HCT116 (cell line): ENCODE measurements around the gene DNAJB5. TPM values are rescaled to one million over a fixed set of nuclear protein-coding genes. Genes with fewer than 3 reads are reported as not detected.

Source experiments
- ATAC-seq: fragments of 200-7000 bp; cut with Tn5 transposase; 2 replicates; pipeline ENCODE4 v1.9.1; 2020; ENCODE audit warnings: mild to moderate bottlenecking, moderate library complexity
- BruUV-seq: library from RNA; stranded (reverse); fragments of 400-500 nt; replicated peaks from 2 replicates; lab custom pipeline; 2021; lab: Mats Ljungman, UMichigan
- CTCF ChIA-PET: fragments of 300-600 bp; sonication (Branson Sonifier 250); formaldehyde crosslinking; loops from one replicate; lab custom pipeline; 2021; ENCODE audit warnings: antibody characterized with exemption; lab: Charles Lee
- POLR2A ChIA-PET: fragments of 300-600, 350-600 bp; sonication (Branson Sonifier 250); formaldehyde crosslinking; loops from one replicate; lab custom pipeline; 2021; ENCODE audit warnings: antibody characterized with exemption; lab: Charles Lee
- RAD21 ChIA-PET, 2 experiments: fragments of 300-600 bp; sonication (Branson Sonifier 250); formaldehyde crosslinking; loops; one replicate each; lab custom pipeline; 2023; ENCODE audit warnings: low total read pairs in 2 of 2; ENCODE audit not compliant: uncharacterized antibody in 2 of 2, unreplicated experiment in 2 of 2, low non-redundant PET in 1 of 2; lab: Charles Lee
- DNase-seq: peaks from one replicate; pipeline ENCODE4 v3.0.0-alpha.2; 2010; ENCODE audit warnings: low read depth, low spot score
- H2AFZ ChIP-seq: fragments of 200-600 bp; shearing (Covaris generic), sonication (generic); 2 replicates; pipeline ENCODE4 v1.6.1; 2017; ENCODE audit warnings: low read depth, mixed run types, mixed read lengths, antibody characterized with exemption, low read length; ENCODE audit not compliant: poor library complexity, severe bottlenecking
- H3K27ac ChIP-seq: 2 replicates; pipeline ENCODE4 v1.5.1; 2012; ENCODE audit warnings: low read depth, low read length
- H3K27me3 ChIP-seq: fragments of 200-600 bp; sonication (generic); 2 replicates; pipeline ENCODE4 v1.6.1; 2016; ENCODE audit warnings: mixed run types, low read length, mixed read lengths; ENCODE audit not compliant: insufficient read depth
- H3K36me3 ChIP-seq, 2 experiments: fragments of 200-500 bp in 1 of 2; fragments of 200-600 bp in 1 of 2; sonication (Bioruptor generic) in 1 of 2; sonication (generic) in 1 of 2; 2 replicates each; pipeline versions ENCODE4 v1.5.1 to v1.6.1; 2014 to 2016; ENCODE audit warnings: low read length in 2 of 2, inconsistent platforms in 1 of 2, mixed read lengths in 1 of 2, mixed run types in 1 of 2; ENCODE audit not compliant: insufficient read depth in 2 of 2, control insufficient read depth in 1 of 2
- H3K4me1 ChIP-seq, 2 experiments: fragments of 200-600 bp in 1 of 2; sonication (generic) in 1 of 2; 2 replicates each; pipeline versions ENCODE4 v1.5.1 to v1.6.1; 2012 to 2017; ENCODE audit warnings: low read length in 2 of 2, inconsistent platforms in 1 of 2, mild to moderate bottlenecking in 1 of 2, mixed read lengths in 1 of 2, mixed run types in 1 of 2, moderate library complexity in 1 of 2; ENCODE audit not compliant: insufficient read depth in 2 of 2, control insufficient read depth in 1 of 2
- H3K4me2 ChIP-seq: fragments of 200-600 bp; sonication (generic); 2 replicates; pipeline ENCODE4 v1.6.1; 2017; ENCODE audit warnings: mixed run types, low read length, mixed read lengths
- H3K4me3 ChIP-seq, 2 experiments: fragments of 200-600 bp in 1 of 2; sonication (generic) in 1 of 2; replicated peaks in 1 of 2; 2 replicates each; pipeline ENCODE4 v1.5.1; 2011 to 2016; ENCODE audit warnings: low read length in 2 of 2, control low read depth in 1 of 2, low read depth in 1 of 2, mild to moderate bottlenecking in 1 of 2, mixed read lengths in 1 of 2, mixed run types in 1 of 2
- H3K79me2 ChIP-seq: fragments of 200-600 bp; sonication (generic); 2 replicates; pipeline ENCODE4 v1.6.1; 2017; ENCODE audit warnings: mild to moderate bottlenecking, mixed run types, low read length, moderate library complexity, mixed read lengths; ENCODE audit not compliant: insufficient read depth
- H3K9ac ChIP-seq: fragments of 200-600 bp; sonication (generic); 2 replicates; pipeline ENCODE4 v1.6.1; 2016; ENCODE audit warnings: low read length, mixed read lengths
- H3K9me2 ChIP-seq: fragments of 200-600 bp; sonication (generic), shearing (Covaris generic); 2 replicates; pipeline ENCODE4 v1.6.1; 2017; ENCODE audit warnings: mixed run types, mild to moderate bottlenecking, moderate library complexity; ENCODE audit not compliant: insufficient read depth
- H3K9me3 ChIP-seq, 2 experiments: fragments of 200-500 bp in 1 of 2; fragments of 200-600 bp in 1 of 2; sonication (Bioruptor generic) in 1 of 2; sonication (generic) in 1 of 2; 2 replicates each; pipeline ENCODE4 v1.6.1; 2014 to 2017; ENCODE audit warnings: low read length in 2 of 2, mixed read lengths in 2 of 2, inconsistent platforms in 1 of 2, low read depth in 1 of 2, mild to moderate bottlenecking in 1 of 2, mixed run types in 1 of 2, moderate library complexity in 1 of 2; ENCODE audit not compliant: control insufficient read depth in 1 of 2, insufficient read depth in 1 of 2
- H4K20me1 ChIP-seq: fragments of 200-600 bp; sonication (generic), shearing (Covaris generic); 2 replicates; pipeline ENCODE4 v1.6.1; 2017; ENCODE audit warnings: mixed run types, mild to moderate bottlenecking, moderate library complexity; ENCODE audit not compliant: insufficient read depth
- EZH2 ChIP-seq: fragments of 200-600 bp; sonication (generic); IDR thresholded peaks from 2 replicates; pipeline ENCODE4 v1.6.1; 2017; ENCODE audit warnings: antibody characterized with exemption, mixed run types
- JUND ChIP-seq: IDR thresholded peaks from 2 replicates; pipeline ENCODE4 v1.6.1; 2012
- YY1 ChIP-seq: IDR thresholded peaks from 2 replicates; pipeline ENCODE4 v1.6.1; 2011; ENCODE audit warnings: low read length, low read depth, moderate library complexity, mild to moderate bottlenecking; ENCODE audit not compliant: insufficient replicate concordance; ENCODE audit errors: extremely low read depth
- ZBTB33 ChIP-seq: IDR thresholded peaks from 2 replicates; pipeline ENCODE4 v1.6.1; 2011; ENCODE audit warnings: mild to moderate bottlenecking, low read length, moderate library complexity; ENCODE audit not compliant: insufficient replicate concordance; ENCODE audit errors: extremely low read depth
- intact Hi-C: fragments of 100-400 bp; cut with micrococcal nuclease; formaldehyde crosslinking; loops from 2 replicates; pipeline ENCODE4 v1.10.0; 2022
- total RNA-seq: library from RNA; stranded (reverse); gene quantifications from one replicate; pipeline ENCODE4 v1.2.1, GENCODE V29; 2021; ENCODE audit not compliant: unreplicated experiment
- TF ChIP-seq, protein P1 (sequence below): IDR thresholded peaks from 2 replicates; pipeline ENCODE4 v1.6.1; 2012

DNAJB5 gene
- total RNA-seq, 1 experiment from 2014 or later = 3.6 TPM

DNA sequence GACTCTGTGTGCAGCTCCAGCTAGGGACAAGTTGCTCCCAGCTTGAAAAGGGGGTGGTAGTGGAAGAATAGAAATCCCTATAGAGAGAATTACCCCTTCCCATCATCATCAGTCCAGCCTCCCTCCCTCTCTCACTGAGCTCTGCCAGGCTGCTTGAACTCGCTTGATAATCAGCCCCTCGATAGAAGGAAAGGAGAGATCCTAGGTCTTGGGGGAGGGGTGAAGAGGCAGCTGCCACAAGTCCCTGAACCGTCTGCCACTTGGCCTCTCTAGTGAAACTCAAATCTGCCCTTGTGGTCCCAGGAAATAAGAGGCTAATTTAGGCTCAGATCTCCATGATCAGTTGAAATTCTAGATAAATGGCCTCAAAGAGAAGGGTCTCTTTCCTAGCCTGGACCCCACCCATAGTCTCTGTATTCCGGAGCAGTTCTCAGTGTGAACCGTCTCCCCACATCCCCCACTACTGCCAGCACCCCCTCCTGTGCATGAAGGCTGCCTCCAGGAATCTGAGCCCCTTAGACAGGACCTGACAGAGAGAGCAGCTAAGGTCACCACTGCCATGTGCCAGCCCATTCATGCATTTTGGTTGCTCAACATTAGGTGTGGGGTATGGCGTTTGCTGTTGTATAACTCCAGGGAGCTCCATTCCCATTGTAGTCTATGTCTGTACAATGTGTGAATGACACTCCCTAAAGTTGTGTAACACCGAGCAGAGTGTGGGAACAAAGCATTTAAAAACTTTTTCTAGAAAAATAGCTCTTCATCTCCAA is 5.5 kb downstream of the DNAJB5 start:
- H3K9me3 ChIP-seq = no peaks in the 10 kb centered on the region
- H3K27me3 ChIP-seq = no peaks in the 10 kb centered on the region
- H3K4me3 ChIP-seq = no peak overlapping the region
- no peak overlapping the region for H3K27ac ChIP-seq
- H3K9ac ChIP-seq = no peak overlapping the region
- H2AFZ ChIP-seq = no peak overlapping the region
- ATAC-seq (no peak), DNase-seq (no peak)
- no peaks in the 10 kb centered on the region for H4K20me1 ChIP-seq
- intact Hi-C loops = loop anchor here (5.0 kb wide), 1 partner anchor 102 kb away; the partner anchor contains the start of gene PIGO
- no peak overlapping the region for H3K4me2 ChIP-seq
- no peaks in the 10 kb centered on the region for H3K9me2 ChIP-seq
- POLR2A ChIA-PET = interaction anchor here (0.6 to 2.4 kb wide), 5 partner anchors 32 to 95 kb away, joined by 3 to 8 read pairs (median 3); partner anchors contain the start of gene FANCG
- CTCF ChIA-PET = interaction anchor here (0.8 to 5.7 kb wide), 16 partner anchors 8 to 609 kb away, joined by 3 to 83 read pairs (median 4); partner anchors contain the start of gene PIGO
- H3K36me3 ChIP-seq = 0 out of 4 replicates have a peak, but pooled peaks cover 0 to 2% of the 10 kb centered on the region in 2 experiments
- RAD21 ChIA-PET = interaction anchor here (1.4 to 2.1 kb wide), 4 partner anchors 10 to 235 kb away, joined by 3 to 14 read pairs (median 8); no protein-coding TSS in a partner anchor
- H3K4me1 ChIP-seq = peaks cover 21 to 47% of the 10 kb centered on the region in 2 experiments
- no peaks in the 10 kb centered on the region for H3K79me2 ChIP-seq
- TF ChIP-seq EZH2 (no peak), JUND (no peak), ZBTB33 (no peak), YY1 (no peak)
- TF ChIP-seq, protein P1, sequence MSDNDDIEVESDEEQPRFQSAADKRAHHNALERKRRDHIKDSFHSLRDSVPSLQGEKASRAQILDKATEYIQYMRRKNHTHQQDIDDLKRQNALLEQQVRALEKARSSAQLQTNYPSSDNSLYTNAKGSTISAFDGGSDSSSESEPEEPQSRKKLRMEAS = no peak
- no TSS peak for BruUV-seq
